HepG2 (cell line): ENCODE results near the gene CX3CR1. TPM values are rescaled to one million over a fixed set of nuclear protein-coding genes. Genes with fewer than 3 reads are reported as not detected.

Source experiments
- ATAC-seq: fragments of 200-7000 bp; cut with Tn5 transposase; 3 replicates; pipeline ENCODE4 v1.9.1; 2020; ENCODE audit warnings: mild to moderate bottlenecking, moderate library complexity
- BruUV-seq: library from RNA; stranded (reverse); fragments of 400-500 nt; replicated peaks from 2 replicates; lab custom pipeline; 2021; lab: Mats Ljungman, UMichigan
- CTCF ChIA-PET: fragments of 300-600 bp; formaldehyde crosslinking; extraction: SDS; loops from one replicate; lab custom pipeline; 2021; ENCODE audit warnings: low total read pairs, inconsistent platforms, low intra/inter-chr PET ratio; lab: Yijun Ruan, JAX
- POLR2A ChIA-PET: fragments of 350-600 bp; sonication (Branson Sonifier 250); formaldehyde crosslinking; loops from one replicate; lab custom pipeline; 2020; ENCODE audit warnings: antibody characterized with exemption, inconsistent platforms; lab: Yijun Ruan, JAX
- DNase-seq: peaks from one replicate; pipeline ENCODE4 v3.0.0-alpha.2; 2015; ENCODE audit warnings: low spot score
- FAIRE-seq: peaks from 3 replicates; lab custom pipeline; 2011; peaks lifted over from hg19 to GRCh38; lab: Jason Lieb, UNC
- H2AFZ ChIP-seq: one replicate; pipeline ENCODE4 v1.6.1; 2011; ENCODE audit warnings: low read length, inconsistent platforms
- H3K27ac ChIP-seq: fragments of 300-600 bp; 3 replicates; pipeline ENCODE4 v1.8.0; 2011; ENCODE audit warnings: mixed run types, mild to moderate bottlenecking, mixed read lengths, low read length, inconsistent platforms; ENCODE audit not compliant: insufficient read depth; ENCODE audit errors: extremely low read length
- H3K27me3 ChIP-seq, 2 experiments: fragments of 200-600 bp in 1 of 2; 2 replicates in 1 of 2; 3 replicates in 1 of 2; pipeline versions ENCODE4 v1.6.0 to v1.8.0; 2011; ENCODE audit warnings: low read length in 2 of 2, mild to moderate bottlenecking in 2 of 2, moderate library complexity in 2 of 2, inconsistent platforms in 1 of 2; ENCODE audit not compliant: insufficient read depth in 2 of 2, control insufficient read depth in 1 of 2
- H3K36me3 ChIP-seq, 2 experiments: fragments of 200-600 bp in 1 of 2; replicated peaks in 1 of 2; 2 replicates in 1 of 2; 3 replicates in 1 of 2; pipeline versions ENCODE4 v1.5.1 to v1.8.0; 2011; ENCODE audit warnings: low read length in 2 of 2, inconsistent platforms in 1 of 2; ENCODE audit not compliant: insufficient read depth in 2 of 2, control insufficient read depth in 1 of 2
- H3K4me1 ChIP-seq: 2 replicates; pipeline ENCODE4 v1.5.1; 2012; ENCODE audit warnings: low read length, inconsistent platforms; ENCODE audit not compliant: insufficient read depth
- H3K4me2 ChIP-seq: 2 replicates; pipeline ENCODE4 v1.6.0; 2011; ENCODE audit warnings: low read depth, low read length, inconsistent platforms
- H3K4me3 ChIP-seq, 3 experiments: fragments of 200-600 bp in 1 of 3; sonication (generic), shearing (Covaris generic) in 1 of 3; replicated peaks in 1 of 3; 2 replicates each; pipeline ENCODE4 v1.5.1; 2011 to 2016; ENCODE audit warnings: low read length in 3 of 3, inconsistent platforms in 2 of 3, low read depth in 2 of 3, mild to moderate bottlenecking in 2 of 3, control low read depth in 1 of 3, mixed read lengths in 1 of 3; ENCODE audit not compliant: insufficient read depth in 1 of 3
- H3K79me2 ChIP-seq: one replicate; pipeline ENCODE4 v1.6.1; 2011; ENCODE audit warnings: low read length, inconsistent platforms; ENCODE audit not compliant: insufficient read depth
- H3K9ac ChIP-seq: 2 replicates; pipeline ENCODE4 v1.6.0; 2011; ENCODE audit warnings: mild to moderate bottlenecking, low read depth, low read length, inconsistent platforms; ENCODE audit not compliant: insufficient read depth
- H3K9me3 ChIP-seq: 2 replicates; pipeline ENCODE4 v1.5.1; 2012; ENCODE audit warnings: mild to moderate bottlenecking, low read length
- H4K20me1 ChIP-seq: 2 replicates; pipeline ENCODE4 v1.6.0; 2011; ENCODE audit warnings: inconsistent platforms, mild to moderate bottlenecking, low read length, moderate library complexity; ENCODE audit not compliant: insufficient read depth
- JUND ChIP-seq: sonication (generic); formaldehyde crosslinking; IDR thresholded peaks from 2 replicates; pipeline ENCODE4 v1.8.0; 2022; ENCODE audit warnings: mild to moderate bottlenecking, missing genetic modification reagents
- RBM39 ChIP-seq: fragments of 200-400 bp; formaldehyde crosslinking; IDR thresholded peaks from one replicate; pipeline ENCODE4 v1.6.1; 2018; ENCODE audit warnings: antibody characterized with exemption, mild to moderate bottlenecking, low read depth, low read length; ENCODE audit not compliant: poor library complexity, severe bottlenecking
- ZBTB34 ChIP-seq: sonication (generic); formaldehyde crosslinking; IDR thresholded peaks from 2 replicates; pipeline ENCODE4 v1.8.0; 2022; ENCODE audit warnings: mild to moderate bottlenecking, missing genetic modification reagents
- ZBTB38 ChIP-seq: sonication (generic); formaldehyde crosslinking; IDR thresholded peaks from 2 replicates; pipeline ENCODE4 v1.5.1; 2020; ENCODE audit warnings: mild to moderate bottlenecking, missing genetic modification reagents
- ZNF780A ChIP-seq: sonication (generic); formaldehyde crosslinking; IDR thresholded peaks from 2 replicates; pipeline ENCODE4 v1.8.0; 2022; ENCODE audit warnings: mild to moderate bottlenecking, missing genetic modification reagents, moderate library complexity
- WGBS: methylation state at CpG from one replicate; pipeline ENCODE4 v1.1.6; 2017; ENCODE audit warnings: low lambda C conversion rate; 5-methylcytosine and 5-hydroxymethylcytosine counted together
- in situ Hi-C: cut with HindIII; loops from 2 replicates; pipeline ENCODE4 v1.10.0; 2017; ENCODE audit warnings: low pct_unique_long_range_greater_than_20kb; ENCODE audit not compliant: extremely low pct_ligation_motif_present
- intact Hi-C: fragments of 100-400 bp; cut with micrococcal nuclease; formaldehyde crosslinking; loops from one replicate; pipeline ENCODE4 v1.10.0; 2022; ENCODE audit not compliant: unreplicated experiment
- polyA plus RNA-seq, 8 experiments: library from polyadenylated mRNA; depleted of rRNA in 3 of 8; stranded (reverse) in 7 of 8; unstranded in 1 of 8; fragments of >200 nt; fragmentation: Illumina TruSeq in 4 of 8; extraction: Trizol in 4 of 8; gene quantifications; 2 replicates each; pipeline versions ENCODE4 v1.2.1 to v1.2.3, GENCODE V29; 2011 to 2016; ENCODE audit warnings: low read depth in 4 of 8, missing spikeins in 1 of 8, mixed read lengths in 1 of 8; ENCODE audit not compliant: insufficient read depth in 1 of 8
- total RNA-seq, 5 experiments: library from RNA; depleted of rRNA; stranded (reverse); fragments of >200 nt; fragmentation: Illumina TruSeq; extraction: Trizol; gene quantifications; 2 replicates each; pipeline ENCODE4 v1.2.3, GENCODE V29; 2016; ENCODE audit warnings: low read depth in 1 of 5
- TF ChIP-seq, protein P1 (sequence below): sonication (generic); formaldehyde crosslinking; IDR thresholded peaks from 2 replicates; pipeline ENCODE4 v1.5.0; 2020; ENCODE audit warnings: mild to moderate bottlenecking, missing genetic modification reagents

CX3CR1 gene
- total and polyA plus RNA-seq, 2 of the 13 experiments (the other 11 are each of a cell fraction or from before 2014, with no cell fraction given), result not detected

GRCh38 chr3:39281533-39281932, 1.7 kb upstream of the CX3CR1 start:
- Histone ChIP-seq H3K9me3 (no peaks in the 10 kb centered on the region), H3K4me1 (peaks cover 6% of the 10 kb centered on the region; the same call in 1 of the 2 replicates), H3K27ac (no peak overlapping the region), H3K27me3 (peaks cover 0 to 13% of the 10 kb centered on the region in 2 experiments; a peak in 4 of 5 replicates), H3K4me2 (no peak overlapping the region), H3K36me3 (no peaks in the 10 kb centered on the region), H2AFZ (no peak overlapping the region), H3K79me2 (no peaks in the 10 kb centered on the region), H3K9ac (no peak overlapping the region), H4K20me1 (no peaks in the 10 kb centered on the region), H3K4me3 (no peak overlapping the region)
- CTCF ChIA-PET, result no interaction called here
- 31% methylated on average over 9 of the region's 9 CpGs for WGBS
- POLR2A ChIA-PET, result no interaction called here
- DNase-seq, result no peak
- in situ Hi-C loops, result no loop called here
- TF ChIP-seq ZNF780A (CRISPR knock-in tag) (no peak), ZBTB34 (CRISPR knock-in tag) (no peak), RBM39 (no peak), ZBTB38 (CRISPR knock-in tag) (no peak), JUND (no peak)
- TF ChIP-seq, protein P1, sequence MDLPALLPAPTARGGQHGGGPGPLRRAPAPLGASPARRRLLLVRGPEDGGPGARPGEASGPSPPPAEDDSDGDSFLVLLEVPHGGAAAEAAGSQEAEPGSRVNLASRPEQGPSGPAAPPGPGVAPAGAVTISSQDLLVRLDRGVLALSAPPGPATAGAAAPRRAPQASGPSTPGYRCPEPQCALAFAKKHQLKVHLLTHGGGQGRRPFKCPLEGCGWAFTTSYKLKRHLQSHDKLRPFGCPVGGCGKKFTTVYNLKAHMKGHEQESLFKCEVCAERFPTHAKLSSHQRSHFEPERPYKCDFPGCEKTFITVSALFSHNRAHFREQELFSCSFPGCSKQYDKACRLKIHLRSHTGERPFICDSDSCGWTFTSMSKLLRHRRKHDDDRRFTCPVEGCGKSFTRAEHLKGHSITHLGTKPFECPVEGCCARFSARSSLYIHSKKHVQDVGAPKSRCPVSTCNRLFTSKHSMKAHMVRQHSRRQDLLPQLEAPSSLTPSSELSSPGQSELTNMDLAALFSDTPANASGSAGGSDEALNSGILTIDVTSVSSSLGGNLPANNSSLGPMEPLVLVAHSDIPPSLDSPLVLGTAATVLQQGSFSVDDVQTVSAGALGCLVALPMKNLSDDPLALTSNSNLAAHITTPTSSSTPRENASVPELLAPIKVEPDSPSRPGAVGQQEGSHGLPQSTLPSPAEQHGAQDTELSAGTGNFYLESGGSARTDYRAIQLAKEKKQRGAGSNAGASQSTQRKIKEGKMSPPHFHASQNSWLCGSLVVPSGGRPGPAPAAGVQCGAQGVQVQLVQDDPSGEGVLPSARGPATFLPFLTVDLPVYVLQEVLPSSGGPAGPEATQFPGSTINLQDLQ, result no peak
- FAIRE-seq, result no peak
- intact Hi-C loops, result no loop called here
- ATAC-seq, result no peak
- no TSS peak for BruUV-seq
